Motor neuron (in vitro differentiated cells): Measurements from ENCODE around the gene TSFM. TPM values are rescaled to one million over a fixed set of nuclear protein-coding genes. Genes with fewer than 3 reads are reported as not detected.
A peak's percentile ranks its signal among the peaks of the same experiment; 100 is the strongest.

Source experiments
- ATAC-seq, 8 experiments: fragments of 200-7000 bp; cut with Tn5 transposase; replicated peaks in 6 of 8; 2 replicates each; pipeline ENCODE4 v1.8.0; 2021; ENCODE audit warnings: mild to moderate bottlenecking in 8 of 8, moderate library complexity in 8 of 8
- H3K27ac ChIP-seq, 2 donors: fragments of 250-450 bp; sonication (Bioruptor Pico); 2 replicates each; pipeline ENCODE4 v1.9.0; 2021; ENCODE audit warnings: antibody characterized with exemption in 2 of 2, mild to moderate bottlenecking in 2 of 2, moderate library complexity in 1 of 2
- H3K4me1 ChIP-seq, 2 donors: fragments of 250-450 bp; sonication (Bioruptor Pico); replicated peaks in 1 of 2; 2 replicates each; pipeline ENCODE4 v1.6.1; 2021; ENCODE audit warnings: antibody characterized with exemption in 2 of 2, mild to moderate bottlenecking in 2 of 2, moderate library complexity in 1 of 2
- H3K4me3 ChIP-seq, 5 donors: fragments of 250-450 bp; sonication (Bioruptor Pico); 2 replicates each; pipeline ENCODE4 v1.9.0; 2021; ENCODE audit warnings: antibody characterized with exemption in 5 of 5, mild to moderate bottlenecking in 5 of 5, moderate library complexity in 4 of 5
- WGBS, 10 experiments: fragments of 450-650 bp; shearing (Covaris generic); methylation state at CpG; one replicate each; pipeline ENCODE4 v1.0.0; 2022; 5-methylcytosine and 5-hydroxymethylcytosine counted together
- in situ Hi-C, 9 experiments: fragments of 400-800 bp; cut with MboI; loops; one replicate each; pipeline ENCODE4 v1.15.0; 2021; ENCODE audit warnings: low sequenced_read_pairs in 9 of 9, low pct_unique_long_range_greater_than_20kb in 2 of 9; ENCODE audit not compliant: unreplicated experiment in 9 of 9
- total RNA-seq, 8 experiments: library from RNA; unstranded; fragments of 300-600 nt; gene quantifications; 2 replicates each; pipeline versions ENCODE4 v1.2.3 to v1.2.4, GENCODE V29; 2022

The TSFM gene
- total RNA-seq, 8 experiments from 2014 or later: 15.2 to 39.7 (median 24.3) TPM

DNA sequence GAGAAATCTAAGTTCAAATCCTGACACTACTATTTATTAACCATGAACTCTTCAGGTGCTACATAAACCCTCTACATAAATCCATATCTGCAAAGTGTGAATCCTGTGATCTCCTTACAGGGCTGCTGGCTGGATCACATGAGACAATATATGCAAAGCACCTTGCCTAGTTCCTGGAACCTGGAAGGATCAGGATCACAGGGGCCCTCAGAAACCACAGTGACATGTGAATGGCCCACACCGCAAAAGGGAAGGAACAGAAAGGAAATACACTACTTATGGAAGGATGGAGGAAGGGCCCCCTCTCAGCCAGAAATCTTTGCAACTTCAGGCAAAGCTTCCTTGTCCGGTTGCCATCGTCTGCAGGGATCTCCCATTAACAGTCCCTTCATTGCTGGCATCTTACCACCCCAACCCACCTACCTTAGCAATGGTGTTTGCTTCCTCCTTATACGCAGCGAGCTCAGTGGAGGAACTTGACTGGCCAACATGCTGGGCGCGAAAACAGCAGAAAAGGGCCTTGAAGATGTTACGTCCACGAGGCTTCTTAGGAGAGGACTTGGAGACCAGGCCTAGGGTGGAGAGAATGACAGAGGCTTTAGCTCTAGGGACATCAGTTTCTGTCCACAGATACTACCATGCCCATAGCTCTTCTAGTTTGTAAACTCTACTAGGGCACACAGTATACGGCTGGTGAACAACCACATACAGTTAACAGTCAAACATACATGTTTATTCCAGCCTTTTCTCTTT, 46.6 kb downstream of the TSFM start:
- Histone ChIP-seq H3K4me3 (no peak overlapping the region), H3K27ac (no peak overlapping the region), H3K4me1 (peaks cover 18 to 24% of the 10 kb centered on the region in 2 donors)
- in situ Hi-C loops: no loop called here
- WGBS, 10 experiments: 50 to 100% (median 95%) methylated on average over 1 to 6 of the region's 10 CpGs
- no peak for ATAC-seq

DNA sequence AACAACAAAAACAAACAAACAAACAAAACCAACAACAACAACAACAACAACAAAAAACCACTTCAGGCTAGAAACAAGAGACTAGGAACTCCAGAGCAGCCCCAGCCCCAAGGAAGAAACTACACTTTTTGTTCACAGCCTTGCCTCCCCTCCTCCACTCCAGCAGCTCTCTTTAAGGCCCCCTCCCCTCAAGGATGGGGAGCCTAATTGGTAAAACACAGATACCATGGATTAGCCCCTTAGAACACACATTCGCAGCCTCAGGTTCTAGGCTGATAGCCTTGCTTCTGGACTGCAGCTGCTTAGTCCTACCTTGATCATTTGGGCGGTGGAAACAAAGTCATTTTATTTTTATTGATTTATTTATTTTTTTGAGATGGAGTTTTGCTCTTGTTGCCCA, 47.8 kb downstream of the TSFM start:
- WGBS, 10 experiments: 0 to 100% (median 100%) methylated on average over 1 to 2 of the region's 2 CpGs; no CpG with 5 or more reads in 3 of the 10 experiments
- Histone ChIP-seq H3K4me3 (no peak overlapping the region), H3K27ac (no peak overlapping the region), H3K4me1 (peaks cover 27 to 36% of the 10 kb centered on the region in 2 donors)
- ATAC-seq: no peak
- in situ Hi-C loops: loop anchor here in 2 of 9 experiments (5.0 to 10.0 kb wide), 2 partner anchors 64 to 67 kb away; no protein-coding TSS in a partner anchor

DNA sequence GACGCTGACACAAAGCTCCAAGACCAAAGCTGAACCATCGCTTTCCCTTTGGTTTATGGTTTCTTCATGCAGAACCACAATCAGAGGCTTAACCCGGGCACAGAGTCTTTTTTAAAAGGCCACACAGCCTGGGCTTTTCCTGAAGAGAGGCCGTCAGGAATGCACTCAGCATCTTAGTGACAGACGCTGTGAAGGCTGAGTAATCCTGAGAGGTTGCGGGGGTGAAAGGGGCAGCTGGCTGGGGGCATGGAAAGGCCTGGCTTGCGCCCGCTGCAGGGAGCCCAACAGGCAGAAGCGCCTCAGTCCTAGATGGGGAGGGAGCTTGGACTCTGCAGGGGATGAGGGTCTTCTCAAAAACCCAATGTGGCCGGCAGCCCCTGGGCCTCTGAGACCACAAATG, 50.4 kb downstream of the TSFM start:
- WGBS, 10 experiments: 0 to 84% (median 55%) methylated on average over 1 to 7 of the region's 10 CpGs; no CpG with 5 or more reads in 2 of the 10 experiments
- Histone ChIP-seq H3K4me3 (no peak overlapping the region), H3K4me1 (peaks cover 42 to 61% of the 10 kb centered on the region in 2 donors), H3K27ac (peak overlapping the region in 1 of 2 donors; percentile 1)
- in situ Hi-C loops: loop anchor here in 2 of 9 experiments (5.0 to 10.0 kb wide), 2 partner anchors 62 to 64 kb away; no protein-coding TSS in a partner anchor
- ATAC-seq: peak in 5 of 8 experiments; percentile 2 to 39 (median 27)

DNA sequence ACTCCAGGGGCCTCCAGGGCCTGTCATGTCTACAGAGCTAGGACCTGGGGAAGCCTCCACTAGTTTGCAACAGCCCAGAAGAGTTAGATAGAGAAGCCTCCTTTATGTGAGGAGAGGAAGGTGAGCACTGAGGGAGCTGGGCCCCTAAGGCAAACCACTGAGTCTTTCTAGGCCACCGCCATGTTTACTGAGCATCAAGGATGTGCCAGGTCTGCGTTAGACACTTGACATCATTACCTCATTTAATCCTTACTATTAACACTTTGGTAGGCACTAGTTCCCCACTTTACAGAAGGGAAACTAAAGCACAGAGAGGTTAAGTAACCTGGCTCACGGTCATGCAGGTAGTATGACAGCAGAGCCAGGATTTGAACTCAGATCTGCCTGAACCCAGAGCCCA, 51.1 kb downstream of the TSFM start:
- no peak overlapping the region for H3K27ac ChIP-seq
- no peak for ATAC-seq
- in situ Hi-C loops: loop anchor here in 2 of 9 experiments (5.0 to 10.0 kb wide), 2 partner anchors 61 to 64 kb away; no protein-coding TSS in a partner anchor
- H3K4me3 ChIP-seq: no peak overlapping the region
- 30 to 100% (median 85%) methylated on average over 1 to 2 of the region's 3 CpGs; no CpG with 5 or more reads in 4 of the 10 experiments for WGBS, 10 experiments
- peaks cover 43 to 68% of the 10 kb centered on the region in 2 donors for H3K4me1 ChIP-seq

DNA sequence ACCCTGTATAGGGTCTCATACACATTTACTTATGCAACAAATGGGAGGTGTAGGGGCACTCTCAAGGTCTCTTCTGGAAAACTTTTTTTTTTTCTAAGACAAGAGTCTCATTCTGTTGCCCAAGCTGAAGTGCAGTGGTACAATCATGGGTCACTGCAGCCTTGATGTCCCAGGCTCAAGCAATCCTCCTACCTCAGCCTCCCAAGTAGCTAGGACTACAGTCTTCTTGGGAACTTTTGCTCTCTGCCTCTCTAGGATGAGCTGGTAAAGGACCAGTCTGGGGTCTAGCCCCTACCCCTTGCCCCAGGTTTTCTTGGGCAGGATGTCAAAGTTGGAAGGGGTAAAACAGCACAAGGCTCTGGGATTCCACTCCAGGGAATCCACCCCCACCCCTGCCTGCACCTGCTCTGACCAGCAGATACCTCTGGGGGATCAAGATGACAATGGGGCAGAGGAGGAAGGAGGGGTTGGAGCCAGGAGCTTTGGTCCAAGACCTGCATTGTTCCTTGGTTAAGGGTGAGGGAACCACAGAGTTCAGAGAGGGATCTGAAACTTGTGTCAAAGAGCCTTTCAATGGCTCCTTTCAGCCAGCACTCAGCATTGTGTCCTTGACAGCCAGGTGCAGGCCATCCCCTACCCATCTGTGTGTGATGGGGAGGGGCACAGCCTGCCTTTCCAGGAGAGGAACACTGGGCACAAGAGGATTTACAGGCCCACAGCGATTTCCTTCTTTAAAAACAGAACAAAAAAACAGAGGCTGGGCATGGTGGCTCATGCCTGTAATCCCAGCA, 51.7 kb downstream of the TSFM start:
- WGBS, 10 experiments: 60% methylated on average over 1 of the region's 1 CpG; no CpG with 5 or more reads in 9 of the 10 experiments
- in situ Hi-C loops: loop anchor here in 2 of 9 experiments (5.0 to 10.0 kb wide), 2 partner anchors 61 to 63 kb away; no protein-coding TSS in a partner anchor
- peaks cover 43 to 68% of the 10 kb centered on the region in 2 donors for H3K4me1 ChIP-seq

DNA sequence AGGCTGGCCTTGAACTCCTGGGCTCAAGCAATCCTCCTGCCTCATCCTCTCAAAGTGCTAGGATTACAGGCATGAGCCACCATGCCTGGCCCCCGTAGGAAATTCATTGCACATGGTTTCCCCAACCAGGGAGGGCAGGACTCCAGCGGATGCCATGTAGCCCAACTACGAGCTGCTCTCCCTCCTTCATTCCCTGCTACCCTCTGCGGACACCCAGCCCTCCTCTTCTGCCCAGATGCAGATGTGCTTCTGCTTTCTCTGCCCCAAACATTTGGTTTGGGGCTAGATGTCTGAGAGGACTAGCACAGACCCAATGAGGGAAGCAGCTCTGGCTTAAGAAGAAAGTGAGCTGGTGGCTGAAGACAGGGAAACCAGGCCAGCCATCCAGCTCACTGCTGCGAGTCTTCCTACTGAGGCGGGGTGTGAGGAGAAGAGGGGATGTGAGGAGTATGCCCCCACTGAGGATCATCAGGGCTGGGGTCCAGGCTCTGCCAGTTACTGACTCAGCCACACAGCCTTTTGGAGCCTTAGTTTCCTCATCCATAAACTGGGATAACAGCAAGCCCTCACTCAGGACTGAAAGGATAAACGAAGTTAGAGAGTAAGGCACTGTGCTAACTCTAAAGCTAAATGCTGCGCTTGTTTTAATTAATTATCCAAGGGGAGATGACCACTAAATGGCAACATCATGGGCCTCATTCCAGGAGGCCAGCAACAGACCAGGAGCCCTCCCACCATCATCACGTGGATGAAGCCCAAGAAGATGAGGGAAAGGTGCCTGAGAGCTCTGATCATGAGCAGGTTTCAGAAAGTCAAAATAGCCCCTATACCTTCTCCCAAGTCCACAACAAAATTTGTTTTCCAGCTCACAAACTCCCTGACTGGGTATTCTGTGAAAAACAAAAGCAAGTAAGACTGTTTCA, 53.0 kb downstream of the TSFM start:
- WGBS, 10 experiments: 39 to 100% (median 82%) methylated on average over 2 to 8 of the region's 9 CpGs; no CpG with 5 or more reads in 4 of the 10 experiments
- H3K4me1 ChIP-seq: peaks cover 43 to 72% of the 10 kb centered on the region in 2 donors
- ATAC-seq: no peak
- in situ Hi-C loops: loop anchor here in 1 of 9 experiments (10.0 kb wide), 1 partner anchor 59 kb away; no protein-coding TSS in a partner anchor
- no peak overlapping the region for H3K4me3 ChIP-seq
- H3K27ac ChIP-seq: no peak overlapping the region

More for the DNA sequence above, 51.7 kb downstream of the TSFM start:
- ATAC-seq: peak in 1 of 8 experiments; percentile 18
- Histone ChIP-seq H3K4me3 (no peak overlapping the region), H3K27ac (peak overlapping the region in 1 of 2 donors; percentile 63)

DNA sequence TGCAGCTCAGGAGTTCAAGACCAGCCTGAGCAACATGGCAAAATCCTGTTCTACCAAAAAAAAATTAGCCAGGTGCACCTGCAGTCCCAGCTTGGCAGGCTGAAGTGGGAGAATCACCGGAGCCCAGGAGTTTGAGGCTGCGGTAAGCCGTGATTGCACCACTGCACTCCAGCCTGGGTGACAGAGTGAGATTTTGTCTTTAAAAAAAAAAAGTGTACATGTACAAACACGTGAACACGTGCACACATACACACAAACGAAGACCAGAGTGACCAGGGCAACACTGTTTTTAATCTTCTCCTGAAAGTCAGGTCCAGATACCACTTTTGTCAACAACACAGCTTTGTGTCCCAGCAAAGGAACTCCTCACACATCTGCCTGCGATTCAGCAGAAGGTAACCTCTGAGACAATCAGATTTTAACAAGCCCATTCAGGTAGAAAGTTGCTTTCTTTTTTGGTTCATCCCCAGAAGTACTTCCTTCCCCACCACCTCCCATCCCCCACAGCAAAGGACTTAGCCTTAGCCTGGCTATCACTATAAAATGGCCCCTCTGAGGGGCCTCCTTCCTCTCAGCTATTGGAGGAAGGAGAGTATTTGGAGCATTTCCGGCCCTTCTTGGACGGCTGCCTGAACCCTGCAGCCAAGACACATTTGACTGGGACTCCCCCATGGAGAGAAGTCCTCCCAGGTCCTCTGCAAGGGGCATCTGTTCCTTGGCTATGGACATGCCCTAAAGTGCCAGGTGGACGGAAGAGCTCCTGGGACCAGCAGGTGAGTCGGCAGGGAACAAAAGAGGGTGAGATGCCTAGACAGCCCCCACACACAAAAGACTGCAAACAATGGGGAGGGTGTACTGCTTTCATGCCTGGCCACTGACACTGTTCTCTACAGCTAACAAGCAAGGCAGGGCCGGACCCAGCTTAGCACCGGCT, 54.1 kb downstream of the TSFM start:
- H3K27ac ChIP-seq: peak overlapping the region in 1 of 2 donors; percentile 35
- in situ Hi-C loops: loop anchor here in 1 of 9 experiments (10.0 kb wide), 1 partner anchor 58 kb away; no protein-coding TSS in a partner anchor
- H3K4me3 ChIP-seq: no peak overlapping the region
- peak; percentile 11 to 66 (median 50) for ATAC-seq
- peaks cover 51 to 79% of the 10 kb centered on the region in 2 donors for H3K4me1 ChIP-seq
- WGBS, 10 experiments: 5 to 60% (median 33%) methylated on average over 1 to 7 of the region's 13 CpGs; no CpG with 5 or more reads in 2 of the 10 experiments

DNA sequence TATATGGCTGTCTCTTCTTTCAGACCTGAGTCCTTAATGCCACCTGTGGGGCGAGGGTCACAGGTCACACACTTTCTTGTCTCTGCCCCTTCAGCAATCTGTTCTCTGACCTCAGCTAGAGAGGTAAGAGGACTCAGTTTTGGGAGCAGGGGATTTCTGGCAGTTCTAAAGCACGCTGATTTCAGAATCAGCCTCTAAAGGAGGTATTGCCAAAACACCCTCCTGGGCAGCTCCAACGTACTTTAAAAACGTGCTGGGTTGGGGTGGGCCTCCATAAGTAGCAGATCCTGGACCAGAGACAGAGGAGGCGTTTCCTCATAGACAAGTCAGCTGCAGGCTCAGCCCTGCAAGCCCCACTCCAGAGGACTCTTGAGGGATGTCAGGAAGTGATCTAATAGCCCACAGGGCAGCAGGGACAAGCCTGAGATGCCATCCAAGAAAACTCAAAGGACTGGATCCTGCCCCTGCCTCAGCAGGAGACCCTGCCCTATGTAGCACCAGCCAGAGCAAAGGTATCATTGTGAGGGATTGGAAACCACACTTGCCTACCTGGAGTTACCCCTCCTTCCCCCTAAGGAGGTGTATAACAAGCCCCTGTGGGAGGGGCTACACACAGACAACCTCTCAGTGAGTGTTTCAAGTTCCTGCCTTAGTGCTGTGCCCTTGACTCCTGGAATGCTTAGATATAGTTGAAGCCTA, 55.4 kb downstream of the TSFM start:
- Histone ChIP-seq H3K4me3 (no peak overlapping the region), H3K27ac (no peak overlapping the region), H3K4me1 (peaks cover 57 to 80% of the 10 kb centered on the region in 2 donors)
- WGBS, 10 experiments: 0 to 90% (median 60%) methylated on average over 1 to 3 of the region's 5 CpGs; no CpG with 5 or more reads in 3 of the 10 experiments
- peak in 4 of 8 experiments; percentile 16 to 67 (median 23) for ATAC-seq
- in situ Hi-C loops: loop anchor here in 1 of 9 experiments (10.0 kb wide), 1 partner anchor 57 kb away; no protein-coding TSS in a partner anchor

DNA sequence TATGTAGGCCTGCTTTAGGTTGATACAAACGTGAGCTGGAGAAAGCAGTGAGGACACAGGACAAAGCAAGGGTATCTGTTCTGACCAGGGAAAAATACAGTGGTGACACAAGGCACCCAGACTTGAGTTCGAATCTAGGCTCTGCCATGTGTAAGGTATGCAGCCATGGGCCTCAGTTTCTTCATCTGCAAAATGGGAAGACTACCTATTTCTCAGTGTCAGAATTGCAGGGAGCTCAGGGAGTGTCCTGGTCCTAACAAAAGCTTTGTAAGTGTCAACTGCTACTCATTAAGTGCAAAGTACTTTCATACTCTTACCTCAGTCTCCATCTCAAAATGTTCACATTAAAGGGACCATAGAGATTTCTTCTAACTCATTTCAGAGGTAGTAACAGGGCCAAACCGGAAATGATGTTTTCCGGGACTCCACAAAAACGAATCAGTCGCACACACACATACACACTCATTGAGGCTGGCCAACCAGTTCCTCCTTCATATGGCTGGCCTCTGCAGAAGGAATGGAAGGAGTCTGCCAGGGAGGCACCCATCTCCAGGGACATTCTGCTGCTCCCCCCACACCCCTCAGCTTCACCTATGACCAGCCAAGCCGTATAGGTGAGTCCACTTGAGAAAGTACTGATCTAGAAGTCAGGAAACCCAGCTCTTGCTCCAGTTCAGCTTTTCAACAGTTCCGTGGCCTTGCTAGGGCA, 56.2 kb downstream of the TSFM start:
- WGBS, 10 experiments: 38 to 97% (median 84%) methylated on average over 1 to 6 of the region's 8 CpGs; no CpG with 5 or more reads in 2 of the 10 experiments
- H3K4me3 ChIP-seq: no peak overlapping the region
- H3K27ac ChIP-seq: no peak overlapping the region
- peaks cover 57 to 80% of the 10 kb centered on the region in 2 donors for H3K4me1 ChIP-seq
- no peak for ATAC-seq
- in situ Hi-C loops: loop anchor here in 1 of 9 experiments (10.0 kb wide), 1 partner anchor 56 kb away; no protein-coding TSS in a partner anchor

DNA sequence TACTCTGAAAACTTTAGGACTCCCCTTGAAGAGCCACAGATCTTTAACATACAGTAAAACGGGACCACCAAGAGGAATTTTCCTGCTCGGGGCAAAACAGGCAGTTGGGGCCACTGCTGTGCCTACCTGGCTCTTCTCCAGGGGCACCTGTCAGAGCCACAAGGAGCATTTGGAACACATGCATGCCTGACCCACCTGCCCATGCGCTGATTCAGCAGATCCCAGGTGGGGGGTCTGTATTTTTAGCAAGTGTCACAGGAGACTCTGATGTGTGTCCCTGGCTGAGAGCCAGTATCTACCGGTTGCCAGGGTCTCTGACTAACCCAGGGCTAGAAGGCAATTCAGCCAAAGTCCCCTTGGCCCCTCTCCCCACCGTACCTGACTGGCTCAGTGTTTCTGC, 57.4 kb downstream of the TSFM start:
- no peak for ATAC-seq
- 0 to 90% (median 52%) methylated on average over 1 to 3 of the region's 5 CpGs; no CpG with 5 or more reads in 5 of the 10 experiments for WGBS, 10 experiments
- Histone ChIP-seq H3K4me3 (no peak overlapping the region), H3K4me1 (peaks cover 55 to 75% of the 10 kb centered on the region in 2 donors), H3K27ac (no peak overlapping the region)
- in situ Hi-C loops: loop anchor here in 2 of 9 experiments (10.0 kb wide), 1 partner anchor 55 kb away; no protein-coding TSS in a partner anchor
